ENCODE data around the gene YWHAE. TPM values are rescaled to one million over a fixed set of nuclear protein-coding genes. Genes with fewer than 3 reads are reported as not detected.
"Not testable (repeated sequence)": the region's sequence is repeated elsewhere in the genome, so short reads cannot be mapped to it uniquely, and the experiment has no call there.

Gene YWHAE
- total RNA-seq, 2 donors from 2014 or later = 643 to 716 TPM

DNA sequence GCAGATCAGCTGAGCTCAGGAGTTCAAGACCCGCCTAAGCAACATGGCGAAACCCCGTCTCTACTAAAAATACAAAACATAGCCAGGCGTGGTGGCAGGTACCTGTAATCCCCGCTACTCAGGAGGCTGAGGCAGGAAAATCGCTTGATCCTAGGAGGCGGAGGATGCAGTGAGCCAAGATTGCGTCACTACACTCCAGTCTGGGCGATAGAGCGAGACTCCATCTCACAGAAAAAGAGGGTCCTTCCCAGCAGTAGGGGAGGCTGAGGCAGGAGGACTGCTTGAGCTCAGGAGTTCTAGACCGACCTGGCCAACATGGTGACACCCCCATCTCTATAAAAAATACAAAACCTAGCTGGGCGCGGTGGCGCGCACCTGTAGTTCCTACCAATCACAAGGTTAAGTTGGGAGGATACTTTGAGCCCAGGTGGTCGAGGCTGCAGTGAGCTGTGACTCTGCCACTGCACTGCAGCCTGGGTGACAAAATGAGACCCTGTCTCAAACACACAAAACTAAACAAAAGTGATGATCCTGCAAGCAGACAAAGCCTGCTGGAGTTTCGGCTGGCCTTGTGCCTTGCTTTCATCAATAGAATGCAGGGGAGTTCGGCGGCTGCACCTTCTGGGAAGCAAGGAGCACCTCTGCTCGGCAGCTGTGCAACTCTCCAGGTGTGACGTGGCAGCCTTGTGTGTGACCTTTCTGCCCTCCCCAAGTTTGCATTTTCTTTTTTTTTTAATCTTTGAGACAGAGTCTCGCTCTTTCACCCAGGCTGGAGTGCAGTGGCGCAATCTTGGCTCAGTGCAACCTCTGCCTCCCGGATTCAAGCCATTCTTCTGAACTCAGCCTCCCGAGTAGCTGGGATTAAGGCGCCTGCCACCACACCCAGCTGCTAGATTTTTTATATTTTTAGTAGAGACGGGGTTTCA is 12.4 kb upstream of the YWHAE start:
- H3K27me3 ChIP-seq (replicated peaks; ENCODE audit: insufficient read depth) = no peaks in the 10 kb centered on the region
- no peaks in the 10 kb centered on the region for H3K4me1 ChIP-seq (replicated peaks)
- DNase-seq (ENCODE audit: low spot score) = no peak
- no peaks in the 10 kb centered on the region for H3K9me3 ChIP-seq
- H3K4me3 ChIP-seq = no peak overlapping the region
- 80% methylated on average over 27 of the region's 27 CpGs for WGBS
- TF ChIP-seq, protein P1, sequence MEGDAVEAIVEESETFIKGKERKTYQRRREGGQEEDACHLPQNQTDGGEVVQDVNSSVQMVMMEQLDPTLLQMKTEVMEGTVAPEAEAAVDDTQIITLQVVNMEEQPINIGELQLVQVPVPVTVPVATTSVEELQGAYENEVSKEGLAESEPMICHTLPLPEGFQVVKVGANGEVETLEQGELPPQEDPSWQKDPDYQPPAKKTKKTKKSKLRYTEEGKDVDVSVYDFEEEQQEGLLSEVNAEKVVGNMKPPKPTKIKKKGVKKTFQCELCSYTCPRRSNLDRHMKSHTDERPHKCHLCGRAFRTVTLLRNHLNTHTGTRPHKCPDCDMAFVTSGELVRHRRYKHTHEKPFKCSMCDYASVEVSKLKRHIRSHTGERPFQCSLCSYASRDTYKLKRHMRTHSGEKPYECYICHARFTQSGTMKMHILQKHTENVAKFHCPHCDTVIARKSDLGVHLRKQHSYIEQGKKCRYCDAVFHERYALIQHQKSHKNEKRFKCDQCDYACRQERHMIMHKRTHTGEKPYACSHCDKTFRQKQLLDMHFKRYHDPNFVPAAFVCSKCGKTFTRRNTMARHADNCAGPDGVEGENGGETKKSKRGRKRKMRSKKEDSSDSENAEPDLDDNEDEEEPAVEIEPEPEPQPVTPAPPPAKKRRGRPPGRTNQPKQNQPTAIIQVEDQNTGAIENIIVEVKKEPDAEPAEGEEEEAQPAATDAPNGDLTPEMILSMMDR (IDR thresholded peaks at IDR 0.05) = no peak
- TF ChIP-seq POLR2A (IDR thresholded peaks at IDR 0.05) (no peak), POLR2AphosphoS5 (IDR thresholded peaks at IDR 0.05) (no peak)
- no peak overlapping the region for H3K27ac ChIP-seq
- intact Hi-C loops (cut with DNase I) = no loop called here
- H3K36me3 ChIP-seq = no peaks in the 10 kb centered on the region

DNA sequence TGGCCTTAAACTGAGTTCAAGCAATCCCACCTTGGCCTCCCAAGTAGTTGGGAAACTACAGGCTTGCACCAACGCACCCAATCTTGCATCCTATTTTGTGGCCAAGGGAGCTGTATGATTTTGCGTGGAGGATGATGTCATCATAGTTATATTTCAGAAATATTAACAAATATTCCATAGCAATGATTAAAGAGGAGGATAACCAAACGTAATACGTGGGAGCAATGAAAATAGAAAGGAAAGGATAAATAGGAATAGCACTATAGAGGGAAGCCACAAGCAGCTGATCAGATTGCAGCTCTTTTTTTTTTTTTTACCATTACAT is 2.2 kb upstream of the YWHAE start:
- H3K4me1 ChIP-seq (replicated peaks) = peaks cover 4% of the 10 kb centered on the region
- H3K36me3 ChIP-seq = no peaks in the 10 kb centered on the region
- no peak overlapping the region for H3K4me3 ChIP-seq
- intact Hi-C loops (cut with DNase I) = no loop called here
- 90% methylated on average over 4 of the region's 4 CpGs for WGBS
- no peak overlapping the region for H3K27ac ChIP-seq
- no peaks in the 10 kb centered on the region for H3K27me3 ChIP-seq (replicated peaks; ENCODE audit: insufficient read depth)
- H3K9me3 ChIP-seq = no peaks in the 10 kb centered on the region
- DNase-seq (ENCODE audit: low spot score) = no peak
- TF ChIP-seq POLR2AphosphoS5 (IDR thresholded peaks at IDR 0.05) (no peak), POLR2A (IDR thresholded peaks at IDR 0.05) (no peak)
- TF ChIP-seq, protein P1 (IDR thresholded peaks at IDR 0.05) = no peak

DNA sequence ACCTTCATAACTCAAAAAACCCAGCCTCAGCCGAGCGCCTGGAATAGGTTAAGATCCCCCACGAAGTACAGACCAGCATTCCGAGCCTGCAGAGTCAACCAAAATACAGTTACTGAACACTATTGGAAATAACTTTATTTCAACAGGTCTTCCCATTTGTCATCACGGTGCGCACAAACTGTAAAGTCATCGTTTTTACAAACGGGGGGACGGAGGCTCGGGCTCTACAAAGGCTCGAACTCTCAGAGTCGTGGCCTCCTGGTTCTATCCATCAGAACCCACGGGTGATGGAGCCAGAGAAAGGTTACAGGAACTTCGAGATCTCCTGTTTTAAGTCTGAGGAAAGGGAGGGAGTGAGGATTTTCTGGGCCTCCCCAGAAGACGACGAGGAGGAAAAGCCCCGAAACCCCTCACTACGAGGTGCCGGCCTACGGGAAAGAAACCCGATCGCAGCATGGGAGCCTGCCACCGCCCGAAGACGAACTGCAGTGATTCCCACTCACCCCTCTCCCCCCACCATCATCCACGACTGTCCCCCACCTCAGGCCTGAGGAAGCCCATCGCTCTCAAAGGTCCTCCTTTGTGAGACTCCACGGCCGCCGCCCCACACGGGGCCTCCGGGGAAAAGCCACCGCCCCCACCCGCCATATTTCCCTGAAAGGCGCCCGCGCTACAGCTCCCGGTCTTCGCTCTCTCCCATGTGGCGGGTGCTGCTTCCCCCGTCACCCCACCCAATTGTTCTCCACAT is 917 bp downstream of the YWHAE start:
- no peaks in the 10 kb centered on the region for H3K27me3 ChIP-seq (replicated peaks; ENCODE audit: insufficient read depth)
- WGBS = under 1% methylated on average over 41 of the region's 41 CpGs
- DNase-seq (ENCODE audit: low spot score) = peak; percentile 20
- TF ChIP-seq POLR2A (IDR thresholded peaks at IDR 0.05) = no peak
- H3K4me1 ChIP-seq (replicated peaks) = peaks cover 13% of the 10 kb centered on the region
- H3K36me3 ChIP-seq = no peaks in the 10 kb centered on the region
- H3K9me3 ChIP-seq = no peaks in the 10 kb centered on the region
- H3K27ac ChIP-seq = peak overlapping the region; percentile 97 to 99
- intact Hi-C loops (cut with DNase I) = no loop called here
- peak overlapping the region; percentile 85 to 95 for H3K4me3 ChIP-seq

DNA sequence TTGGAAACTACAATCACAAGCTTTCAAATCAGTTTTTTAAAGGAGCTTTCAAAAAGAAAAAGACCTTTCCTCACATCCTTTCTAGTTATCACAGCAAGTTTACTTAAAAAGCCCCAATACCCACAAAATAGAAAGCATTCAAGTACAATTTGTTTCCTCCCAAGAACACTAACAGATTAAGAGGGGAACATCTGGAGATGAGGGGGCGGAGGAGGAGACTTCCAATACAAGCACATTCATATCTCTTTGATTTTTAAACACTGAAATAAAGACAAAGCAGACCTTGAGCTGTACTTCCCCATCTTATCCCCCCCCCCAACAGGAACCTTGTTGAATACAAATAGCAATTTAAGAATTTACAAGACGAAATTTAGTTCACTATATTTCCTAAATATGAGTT is 2.0 kb downstream of the YWHAE start:
- peak overlapping the region; percentile 85 to 95 for H3K4me3 ChIP-seq
- 5% methylated on average over 2 of the region's 2 CpGs for whole genome bisulfite sequencing
- H3K27ac ChIP-seq = peak overlapping the region; percentile 97 to 99
- intact Hi-C loops (cut with DNase I) = no loop called here
- H3K36me3 ChIP-seq = no peaks in the 10 kb centered on the region
- TF ChIP-seq, protein P1 (IDR thresholded peaks at IDR 0.05) = no peak
- TF ChIP-seq POLR2AphosphoS5 (IDR thresholded peaks at IDR 0.05) (no peak), POLR2A (IDR thresholded peaks at IDR 0.05) (no peak)
- no peaks in the 10 kb centered on the region for H3K9me3 ChIP-seq
- no peaks in the 10 kb centered on the region for H3K27me3 ChIP-seq (replicated peaks; ENCODE audit: insufficient read depth)
- DNase-seq (ENCODE audit: low spot score) = no peak
- peaks cover 16% of the 10 kb centered on the region for H3K4me1 ChIP-seq (replicated peaks)

DNA sequence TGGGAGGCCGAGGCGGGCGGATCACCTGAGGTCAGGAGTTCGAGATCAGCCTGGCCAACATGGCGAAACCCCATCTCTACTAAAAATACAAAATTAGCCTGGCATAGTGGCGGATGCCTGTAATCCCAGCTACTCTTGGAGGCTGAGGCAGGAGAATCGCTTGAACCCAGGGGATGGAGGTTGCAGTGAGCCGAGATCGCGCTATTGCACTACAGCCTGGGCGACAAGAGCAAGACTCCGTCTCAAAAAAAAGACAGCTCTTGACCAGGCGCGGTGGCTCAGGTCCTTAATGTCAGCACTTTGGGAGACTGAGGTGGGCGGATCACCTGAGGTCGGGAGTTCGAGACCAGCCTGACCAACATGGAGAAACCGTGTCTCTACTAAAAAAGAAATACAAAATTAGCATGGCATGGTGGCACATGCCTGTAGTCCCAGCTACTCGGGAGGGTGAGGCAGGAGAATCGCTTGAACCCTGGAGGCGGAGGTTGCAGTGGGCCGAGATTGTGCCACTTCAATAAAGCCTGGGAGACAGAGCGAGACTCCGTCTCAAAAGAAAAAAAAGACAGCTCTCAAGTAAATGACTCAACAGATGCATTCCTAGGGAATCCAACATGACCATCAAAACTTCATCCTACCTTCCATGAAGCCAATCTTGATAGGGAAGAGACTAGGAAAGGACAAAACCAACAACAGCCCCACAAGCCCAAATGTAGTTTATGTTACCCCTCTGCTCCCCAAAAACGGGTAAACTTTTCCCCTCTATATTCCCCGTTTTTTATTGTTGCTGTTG is 4.0 kb downstream of the YWHAE start:
- H3K9me3 ChIP-seq; H3K36me3 ChIP-seq; intact Hi-C loops (cut with DNase I); H3K4me3 ChIP-seq; DNase-seq (ENCODE audit: low spot score); H3K27me3 ChIP-seq (replicated peaks; ENCODE audit: insufficient read depth); H3K27ac ChIP-seq: not testable (repeated sequence)
- 90% methylated on average over 26 of the region's 26 CpGs for WGBS
- peaks cover 24% of the 10 kb centered on the region for H3K4me1 ChIP-seq (replicated peaks)
